SK-N-SH treated with all-trans-retinoic acid at 6 μM for 48 hours (cell line): ENCODE results near the gene DPM3.

Source experiments
- ATAC-seq: fragments of 200-7000 bp; cut with Tn5 transposase; 3 replicates; pipeline ENCODE4 v1.9.1; 2020; ENCODE audit warnings: mild to moderate bottlenecking, moderate library complexity
- ARNTL ChIP-seq: fragments of 450-650 bp; formaldehyde crosslinking; IDR thresholded peaks from 2 replicates; pipeline ENCODE4 v1.5.0; 2020; ENCODE audit warnings: low read depth, mild to moderate bottlenecking, moderate library complexity, borderline replicate concordance
- BACH2 ChIP-seq: fragments of 250-450 bp; sonication (Bioruptor Pico); IDR thresholded peaks from 2 replicates; pipeline ENCODE4 v1.9.0; 2021; ENCODE audit warnings: mild to moderate bottlenecking, borderline replicate concordance
- CSDC2 ChIP-seq: fragments of 250-450 bp; sonication (Bioruptor Pico); IDR thresholded peaks from 2 replicates; pipeline ENCODE4 v1.5.0; 2020; ENCODE audit warnings: mild to moderate bottlenecking, moderate library complexity
- ESRRG ChIP-seq: fragments of 250-450 bp; sonication (Bioruptor Pico); IDR thresholded peaks from 2 replicates; pipeline ENCODE4 v1.6.1; 2021; ENCODE audit warnings: mild to moderate bottlenecking
- GLIS3 ChIP-seq: fragments of 250-450 bp; sonication (Bioruptor Pico); IDR thresholded peaks from 2 replicates; pipeline ENCODE4 v1.5.0; 2020; ENCODE audit warnings: mild to moderate bottlenecking, moderate library complexity
- ISL1 ChIP-seq: fragments of 250-450 bp; sonication (Bioruptor Pico); IDR thresholded peaks from 2 replicates; pipeline ENCODE4 v2.1.2; 2022; ENCODE audit warnings: mild to moderate bottlenecking, moderate library complexity
- OSR1 ChIP-seq: fragments of 250-450 bp; sonication (Bioruptor Pico); IDR thresholded peaks from 2 replicates; pipeline ENCODE4 v1.8.0; 2022; ENCODE audit warnings: moderate library complexity, mild to moderate bottlenecking, inconsistent platforms
- PPARA ChIP-seq: fragments of 250-450 bp; sonication (Bioruptor Pico); IDR thresholded peaks from 2 replicates; pipeline ENCODE4 v1.5.0; 2020; ENCODE audit warnings: mild to moderate bottlenecking, borderline replicate concordance
- RARB ChIP-seq: fragments of 250-450 bp; sonication (Bioruptor Pico); IDR thresholded peaks from 2 replicates; pipeline ENCODE4 v1.8.0; 2021; ENCODE audit warnings: mild to moderate bottlenecking, moderate library complexity
- SNAI2 ChIP-seq: fragments of 250-450 bp; sonication (Bioruptor Pico); IDR thresholded peaks from 2 replicates; pipeline ENCODE4 v1.5.0; 2020; ENCODE audit warnings: mild to moderate bottlenecking, moderate library complexity
- TCF4 ChIP-seq: fragments of 250-450 bp; sonication (Bioruptor Pico); IDR thresholded peaks from 2 replicates; pipeline ENCODE4 v1.8.0; 2021; ENCODE audit warnings: mild to moderate bottlenecking, moderate library complexity, borderline replicate concordance
- ZC3H10 ChIP-seq: fragments of 250-450 bp; sonication (Bioruptor Pico); IDR thresholded peaks from 2 replicates; pipeline ENCODE4 v1.5.1; 2021; ENCODE audit warnings: mild to moderate bottlenecking, moderate library complexity
- ZFP3 ChIP-seq: fragments of 250-450 bp; sonication (Bioruptor Pico); IDR thresholded peaks from 2 replicates; pipeline ENCODE4 v1.5.0; 2020; ENCODE audit warnings: mild to moderate bottlenecking, moderate library complexity
- ZFP30 ChIP-seq: fragments of 450-650 bp; formaldehyde crosslinking; IDR thresholded peaks from 2 replicates; pipeline ENCODE4 v1.5.0; 2022; ENCODE audit warnings: mild to moderate bottlenecking, moderate library complexity
- ZNF565 ChIP-seq: fragments of 450-650 bp; formaldehyde crosslinking; conservative IDR thresholded peaks from 2 replicates; pipeline ENCODE4 v1.5.0; 2020; ENCODE audit warnings: low read depth, mild to moderate bottlenecking, moderate library complexity
- ZNF70 ChIP-seq: fragments of 450-650 bp; formaldehyde crosslinking; IDR thresholded peaks from 2 replicates; pipeline ENCODE4 v1.5.0; 2020; ENCODE audit warnings: mild to moderate bottlenecking, moderate library complexity
- ZNF8 ChIP-seq: fragments of 450-650 bp; formaldehyde crosslinking; IDR thresholded peaks from 2 replicates; pipeline ENCODE4 v1.5.0; 2020; ENCODE audit warnings: mild to moderate bottlenecking, moderate library complexity
- TF ChIP-seq, protein P1 (sequence below): fragments of 250-450 bp; sonication (Bioruptor Pico); IDR thresholded peaks from 2 replicates; pipeline ENCODE4 v1.5.1; 2020; ENCODE audit warnings: low read depth, mild to moderate bottlenecking, moderate library complexity
- TF ChIP-seq, protein P2 (sequence below): fragments of 250-450 bp; sonication (Bioruptor Pico); IDR thresholded peaks from 2 replicates; pipeline ENCODE4 v1.5.1; 2021; ENCODE audit warnings: mild to moderate bottlenecking, moderate library complexity
- TF ChIP-seq, protein P3 (sequence below): fragments of 250-450 bp; sonication (Bioruptor Pico); IDR thresholded peaks from 2 replicates; pipeline ENCODE4 v1.8.0; 2021; ENCODE audit warnings: low read depth, mild to moderate bottlenecking, moderate library complexity, borderline replicate concordance
- TF ChIP-seq, protein P4 (sequence below): fragments of 250-450 bp; sonication (Bioruptor Pico); IDR thresholded peaks from 2 replicates; pipeline ENCODE4 v1.5.0; 2020; ENCODE audit warnings: mild to moderate bottlenecking, moderate library complexity
- TF ChIP-seq, protein P5 (sequence below): fragments of 250-450 bp; sonication (Bioruptor Pico); IDR thresholded peaks from 2 replicates; pipeline ENCODE4 v1.8.0; 2020; ENCODE audit warnings: mild to moderate bottlenecking, moderate library complexity, borderline replicate concordance

The DPM3 gene

DNA sequence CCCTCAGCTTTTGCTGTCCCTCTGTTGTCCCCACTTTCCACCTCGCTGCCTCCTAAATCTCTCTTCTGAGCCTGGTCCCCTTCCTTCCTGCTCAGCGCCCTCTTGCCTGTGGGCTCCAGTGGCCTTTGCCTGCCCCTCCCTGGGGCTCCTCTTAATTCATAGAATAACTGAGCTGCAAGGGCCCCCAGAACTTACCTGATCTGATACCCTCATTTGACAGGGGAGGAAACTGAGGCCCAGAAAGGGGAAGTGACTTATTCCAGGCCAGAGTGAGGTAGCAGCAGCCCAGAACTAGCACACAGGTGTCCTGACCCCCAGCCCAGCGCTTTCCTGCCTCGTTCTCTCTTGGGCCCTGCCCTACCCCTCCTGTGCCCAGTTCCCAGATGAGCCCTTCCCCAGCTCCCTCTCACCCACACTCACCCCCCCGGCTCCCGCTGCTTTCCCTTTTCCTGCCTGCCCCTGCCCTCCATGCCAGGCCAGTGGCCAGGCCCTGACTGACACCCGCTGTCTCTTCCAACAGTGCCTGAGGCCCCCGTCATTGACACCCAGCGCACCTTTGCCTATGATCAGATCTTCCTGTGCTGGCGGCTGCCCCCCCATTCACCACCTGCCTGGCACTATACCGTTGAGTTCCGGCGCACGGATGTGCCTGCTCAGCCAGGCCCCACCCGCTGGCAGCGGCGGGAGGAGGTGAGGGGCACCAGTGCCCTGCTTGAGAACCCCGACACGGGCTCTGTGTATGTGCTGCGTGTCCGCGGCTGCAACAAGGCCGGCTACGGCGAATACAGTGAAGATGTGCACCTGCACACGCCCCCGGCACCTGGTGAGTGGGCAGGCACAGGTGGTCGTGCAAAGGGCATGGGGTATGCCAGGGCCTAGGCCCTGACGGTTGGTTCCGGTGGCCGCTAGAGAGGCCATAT is 39.0 kb upstream of the DPM3 start:
- TF ChIP-seq SNAI2 (CRISPR knock-in tag), result no peak
- TF ChIP-seq TCF4 (CRISPR knock-in tag), result no peak
- TF ChIP-seq, protein P1, sequence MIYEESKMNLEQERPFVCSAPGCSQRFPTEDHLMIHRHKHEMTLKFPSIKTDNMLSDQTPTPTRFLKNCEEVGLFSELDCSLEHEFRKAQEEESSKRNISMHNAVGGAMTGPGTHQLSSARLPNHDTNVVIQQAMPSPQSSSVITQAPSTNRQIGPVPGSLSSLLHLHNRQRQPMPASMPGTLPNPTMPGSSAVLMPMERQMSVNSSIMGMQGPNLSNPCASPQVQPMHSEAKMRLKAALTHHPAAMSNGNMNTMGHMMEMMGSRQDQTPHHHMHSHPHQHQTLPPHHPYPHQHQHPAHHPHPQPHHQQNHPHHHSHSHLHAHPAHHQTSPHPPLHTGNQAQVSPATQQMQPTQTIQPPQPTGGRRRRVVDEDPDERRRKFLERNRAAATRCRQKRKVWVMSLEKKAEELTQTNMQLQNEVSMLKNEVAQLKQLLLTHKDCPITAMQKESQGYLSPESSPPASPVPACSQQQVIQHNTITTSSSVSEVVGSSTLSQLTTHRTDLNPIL (CRISPR knock-in tag), result no peak
- no peak for TF ChIP-seq GLIS3 (CRISPR knock-in tag)
- TF ChIP-seq ZNF565 (CRISPR knock-in tag), result no peak
- no peak for TF ChIP-seq CSDC2 (CRISPR knock-in tag)
- no peak for TF ChIP-seq RARB (CRISPR knock-in tag)
- no peak for TF ChIP-seq ZFP3 (CRISPR knock-in tag)
- TF ChIP-seq PPARA, result no peak
- no peak for TF ChIP-seq ZNF70
- TF ChIP-seq ESRRG (CRISPR knock-in tag), result no peak
- no peak for TF ChIP-seq ZFP30
- no peak for TF ChIP-seq ZNF8
- no peak for TF ChIP-seq ISL1 (CRISPR knock-in tag)
- no peak for TF ChIP-seq ZC3H10 (CRISPR knock-in tag)
- no peak for TF ChIP-seq ARNTL (CRISPR knock-in tag)
- TF ChIP-seq, all 23 proteins: peak for 0

DNA sequence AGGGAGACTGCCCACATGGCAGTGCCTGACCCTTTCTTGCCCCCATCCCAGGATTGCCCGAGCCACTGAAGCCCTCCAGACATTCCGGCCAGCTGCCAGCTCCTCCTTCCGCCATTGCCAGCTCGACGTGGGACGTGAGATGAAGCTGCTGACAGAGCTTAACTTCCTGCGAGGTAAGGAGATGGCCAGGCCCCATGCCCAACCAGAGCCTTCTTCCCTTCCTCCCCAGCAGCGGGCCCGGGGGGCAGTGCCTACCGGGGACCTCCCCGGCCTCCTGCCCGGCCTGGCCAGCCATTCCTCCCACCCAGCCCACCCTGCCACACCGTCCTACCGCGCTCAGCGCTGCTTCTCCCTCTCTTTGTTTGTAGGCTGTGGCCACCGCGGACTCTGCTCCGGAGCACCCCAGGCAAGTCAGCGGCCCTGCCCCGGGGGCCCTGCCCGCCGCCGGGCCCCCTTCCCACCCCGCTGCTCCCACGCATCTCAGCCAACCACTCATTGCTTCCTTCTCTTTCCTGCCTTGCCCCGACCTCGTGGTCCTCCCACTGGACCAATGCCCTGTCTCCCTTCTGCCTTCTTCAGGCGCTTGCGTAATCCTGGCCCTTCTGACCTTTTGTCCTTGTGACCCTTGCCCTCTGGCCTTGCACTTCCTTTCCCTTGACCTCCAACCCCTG is 38.2 kb upstream of the DPM3 start:
- no peak for ATAC-seq
- TF ChIP-seq RARB (CRISPR knock-in tag), result no peak
- TF ChIP-seq PPARA, result no peak
- no peak for TF ChIP-seq CSDC2 (CRISPR knock-in tag)
- TF ChIP-seq SNAI2 (CRISPR knock-in tag), result no peak
- no peak for TF ChIP-seq TCF4 (CRISPR knock-in tag)
- TF ChIP-seq ARNTL (CRISPR knock-in tag), result no peak
- no peak for TF ChIP-seq OSR1 (CRISPR knock-in tag)
- TF ChIP-seq ISL1 (CRISPR knock-in tag), result no peak
- TF ChIP-seq ZNF565 (CRISPR knock-in tag), result no peak
- TF ChIP-seq, protein P2, sequence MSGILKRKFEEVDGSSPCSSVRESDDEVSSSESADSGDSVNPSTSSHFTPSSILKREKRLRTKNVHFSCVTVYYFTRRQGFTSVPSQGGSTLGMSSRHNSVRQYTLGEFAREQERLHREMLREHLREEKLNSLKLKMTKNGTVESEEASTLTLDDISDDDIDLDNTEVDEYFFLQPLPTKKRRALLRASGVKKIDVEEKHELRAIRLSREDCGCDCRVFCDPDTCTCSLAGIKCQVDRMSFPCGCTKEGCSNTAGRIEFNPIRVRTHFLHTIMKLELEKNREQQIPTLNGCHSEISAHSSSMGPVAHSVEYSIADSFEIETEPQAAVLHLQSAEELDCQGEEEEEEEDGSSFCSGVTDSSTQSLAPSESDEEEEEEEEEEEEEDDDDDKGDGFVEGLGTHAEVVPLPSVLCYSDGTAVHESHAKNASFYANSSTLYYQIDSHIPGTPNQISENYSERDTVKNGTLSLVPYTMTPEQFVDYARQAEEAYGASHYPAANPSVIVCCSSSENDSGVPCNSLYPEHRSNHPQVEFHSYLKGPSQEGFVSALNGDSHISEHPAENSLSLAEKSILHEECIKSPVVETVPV, result no peak
- TF ChIP-seq ZC3H10 (CRISPR knock-in tag), result no peak
- no peak for TF ChIP-seq BACH2 (CRISPR knock-in tag)
- TF ChIP-seq, protein P1 (CRISPR knock-in tag), result no peak
- no peak for TF ChIP-seq ZNF70
- TF ChIP-seq, protein P3, sequence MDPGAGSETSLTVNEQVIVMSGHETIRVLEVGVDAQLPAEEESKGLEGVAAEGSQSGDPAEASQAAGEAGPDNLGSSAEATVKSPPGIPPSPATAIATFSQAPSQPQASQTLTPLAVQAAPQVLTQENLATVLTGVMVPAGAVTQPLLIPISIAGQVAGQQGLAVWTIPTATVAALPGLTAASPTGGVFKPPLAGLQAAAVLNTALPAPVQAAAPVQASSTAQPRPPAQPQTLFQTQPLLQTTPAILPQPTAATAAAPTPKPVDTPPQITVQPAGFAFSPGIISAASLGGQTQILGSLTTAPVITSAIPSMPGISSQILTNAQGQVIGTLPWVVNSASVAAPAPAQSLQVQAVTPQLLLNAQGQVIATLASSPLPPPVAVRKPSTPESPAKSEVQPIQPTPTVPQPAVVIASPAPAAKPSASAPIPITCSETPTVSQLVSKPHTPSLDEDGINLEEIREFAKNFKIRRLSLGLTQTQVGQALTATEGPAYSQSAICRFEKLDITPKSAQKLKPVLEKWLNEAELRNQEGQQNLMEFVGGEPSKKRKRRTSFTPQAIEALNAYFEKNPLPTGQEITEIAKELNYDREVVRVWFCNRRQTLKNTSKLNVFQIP, result no peak
- no peak for TF ChIP-seq GLIS3 (CRISPR knock-in tag)
- no peak for TF ChIP-seq ZNF8
- no peak for TF ChIP-seq ZFP3 (CRISPR knock-in tag)

More for the DNA sequence above, 39.0 kb upstream of the DPM3 start:
- ATAC-seq, result no peak

DNA sequence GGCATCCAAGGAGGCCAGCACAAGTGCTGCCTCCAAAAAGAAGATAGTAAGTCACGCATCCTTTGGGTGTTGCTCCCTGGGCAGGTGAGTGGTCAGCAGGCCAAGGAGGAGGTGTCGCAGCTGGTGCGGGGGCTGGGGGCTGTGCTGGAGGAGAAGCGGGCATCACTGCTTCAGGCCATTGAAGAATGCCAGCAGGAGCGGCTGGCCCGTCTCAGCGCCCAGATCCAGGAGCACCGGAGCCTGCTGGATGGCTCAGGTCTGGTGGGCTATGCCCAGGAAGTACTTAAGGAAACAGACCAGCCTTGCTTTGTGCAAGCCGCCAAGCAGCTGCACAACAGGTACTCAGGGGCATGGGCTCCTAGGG is 37.6 kb upstream of the DPM3 start:
- no peak for ATAC-seq
- no peak for TF ChIP-seq SNAI2 (CRISPR knock-in tag)
- no peak for TF ChIP-seq ZFP3 (CRISPR knock-in tag)
- no peak for TF ChIP-seq ISL1 (CRISPR knock-in tag)
- TF ChIP-seq, protein P4, sequence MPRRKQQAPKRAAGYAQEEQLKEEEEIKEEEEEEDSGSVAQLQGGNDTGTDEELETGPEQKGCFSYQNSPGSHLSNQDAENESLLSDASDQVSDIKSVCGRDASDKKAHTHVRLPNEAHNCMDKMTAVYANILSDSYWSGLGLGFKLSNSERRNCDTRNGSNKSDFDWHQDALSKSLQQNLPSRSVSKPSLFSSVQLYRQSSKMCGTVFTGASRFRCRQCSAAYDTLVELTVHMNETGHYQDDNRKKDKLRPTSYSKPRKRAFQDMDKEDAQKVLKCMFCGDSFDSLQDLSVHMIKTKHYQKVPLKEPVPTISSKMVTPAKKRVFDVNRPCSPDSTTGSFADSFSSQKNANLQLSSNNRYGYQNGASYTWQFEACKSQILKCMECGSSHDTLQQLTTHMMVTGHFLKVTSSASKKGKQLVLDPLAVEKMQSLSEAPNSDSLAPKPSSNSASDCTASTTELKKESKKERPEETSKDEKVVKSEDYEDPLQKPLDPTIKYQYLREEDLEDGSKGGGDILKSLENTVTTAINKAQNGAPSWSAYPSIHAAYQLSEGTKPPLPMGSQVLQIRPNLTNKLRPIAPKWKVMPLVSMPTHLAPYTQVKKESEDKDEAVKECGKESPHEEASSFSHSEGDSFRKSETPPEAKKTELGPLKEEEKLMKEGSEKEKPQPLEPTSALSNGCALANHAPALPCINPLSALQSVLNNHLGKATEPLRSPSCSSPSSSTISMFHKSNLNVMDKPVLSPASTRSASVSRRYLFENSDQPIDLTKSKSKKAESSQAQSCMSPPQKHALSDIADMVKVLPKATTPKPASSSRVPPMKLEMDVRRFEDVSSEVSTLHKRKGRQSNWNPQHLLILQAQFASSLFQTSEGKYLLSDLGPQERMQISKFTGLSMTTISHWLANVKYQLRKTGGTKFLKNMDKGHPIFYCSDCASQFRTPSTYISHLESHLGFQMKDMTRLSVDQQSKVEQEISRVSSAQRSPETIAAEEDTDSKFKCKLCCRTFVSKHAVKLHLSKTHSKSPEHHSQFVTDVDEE (CRISPR knock-in tag), result no peak
- no peak for TF ChIP-seq BACH2 (CRISPR knock-in tag)
- TF ChIP-seq ARNTL (CRISPR knock-in tag), result no peak
- no peak for TF ChIP-seq RARB (CRISPR knock-in tag)
- no peak for TF ChIP-seq ZC3H10 (CRISPR knock-in tag)
- TF ChIP-seq, protein P3, result no peak
- TF ChIP-seq, protein P5, sequence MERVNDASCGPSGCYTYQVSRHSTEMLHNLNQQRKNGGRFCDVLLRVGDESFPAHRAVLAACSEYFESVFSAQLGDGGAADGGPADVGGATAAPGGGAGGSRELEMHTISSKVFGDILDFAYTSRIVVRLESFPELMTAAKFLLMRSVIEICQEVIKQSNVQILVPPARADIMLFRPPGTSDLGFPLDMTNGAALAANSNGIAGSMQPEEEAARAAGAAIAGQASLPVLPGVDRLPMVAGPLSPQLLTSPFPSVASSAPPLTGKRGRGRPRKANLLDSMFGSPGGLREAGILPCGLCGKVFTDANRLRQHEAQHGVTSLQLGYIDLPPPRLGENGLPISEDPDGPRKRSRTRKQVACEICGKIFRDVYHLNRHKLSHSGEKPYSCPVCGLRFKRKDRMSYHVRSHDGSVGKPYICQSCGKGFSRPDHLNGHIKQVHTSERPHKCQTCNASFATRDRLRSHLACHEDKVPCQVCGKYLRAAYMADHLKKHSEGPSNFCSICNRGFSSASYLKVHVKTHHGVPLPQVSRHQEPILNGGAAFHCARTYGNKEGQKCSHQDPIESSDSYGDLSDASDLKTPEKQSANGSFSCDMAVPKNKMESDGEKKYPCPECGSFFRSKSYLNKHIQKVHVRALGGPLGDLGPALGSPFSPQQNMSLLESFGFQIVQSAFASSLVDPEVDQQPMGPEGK (CRISPR knock-in tag), result no peak
